ENCODE results near the gene LGR4.

LGR4 gene

GRCh38 chr11:27482793-27483192, 10.2 kb upstream of the LGR4 start:
- no peak for DNase-seq (ENCODE audit: low read depth)

GRCh38 chr11:27481992-27482391, 9.4 kb upstream of the LGR4 start:
- no peak for DNase-seq (ENCODE audit: low read depth)

- no peak for DNase-seq (ENCODE audit: low read depth)
These were observed 5.2 kb upstream of the LGR4 start for GRCh38 chr11:27477831-27478230.

- no peak for DNase-seq (ENCODE audit: low read depth)
These were observed 4.7 kb upstream of the LGR4 start for GRCh38 chr11:27477243-27477642.

- no peak for DNase-seq (ENCODE audit: low read depth)
These were observed 3.0 kb upstream of the LGR4 start for GRCh38 chr11:27475622-27476021.

GRCh38 chr11:27473017-27473406, 422 bp upstream of the LGR4 start:
- no peak for DNase-seq (ENCODE audit: low read depth)

- DNase-seq (ENCODE audit: low read depth) = peak; percentile 15
These were observed 797 bp downstream of the LGR4 start for GRCh38 chr11:27471589-27472397.

- no peak for DNase-seq (ENCODE audit: low read depth)
These were observed 1.6 kb downstream of the LGR4 start for GRCh38 chr11:27470826-27471588.

GRCh38 chr11:27470166-27470565, 2.4 kb downstream of the LGR4 start:
- DNase-seq (ENCODE audit: low read depth) = no peak

- DNase-seq (ENCODE audit: low read depth) = no peak
These were observed 3.4 kb downstream of the LGR4 start for GRCh38 chr11:27468995-27469695.

- DNase-seq (ENCODE audit: low read depth) = no peak
These were observed 4.2 kb downstream of the LGR4 start for GRCh38 chr11:27468209-27468994.

GRCh38 chr11:27467181-27467913, 5.2 kb downstream of the LGR4 start:
- DNase-seq (ENCODE audit: low read depth) = no peak

- no peak for DNase-seq (ENCODE audit: low read depth)
These were observed 6.2 kb downstream of the LGR4 start for GRCh38 chr11:27466363-27466762.

- DNase-seq (ENCODE audit: low read depth) = no peak
These were observed 7.0 kb downstream of the LGR4 start for GRCh38 chr11:27465629-27466028.

- DNase-seq (ENCODE audit: low read depth) = no peak
These were observed 7.7 kb downstream of the LGR4 start for GRCh38 chr11:27464909-27465308.

- DNase-seq (ENCODE audit: low read depth) = no peak
These were observed 8.3 kb downstream of the LGR4 start for GRCh38 chr11:27464289-27464696.

- no peak for DNase-seq (ENCODE audit: low read depth)
These were observed 10.0 kb downstream of the LGR4 start for GRCh38 chr11:27462543-27462942.

- DNase-seq (ENCODE audit: low read depth) = no peak
These were observed 12.2 kb downstream of the LGR4 start for GRCh38 chr11:27460158-27460978.

GRCh38 chr11:27459191-27459590, 13.4 kb downstream of the LGR4 start:
- no peak for DNase-seq (ENCODE audit: low read depth)

- DNase-seq (ENCODE audit: low read depth) = no peak
These were observed 14.4 kb downstream of the LGR4 start for GRCh38 chr11:27458182-27458581.

All from CMK (cell line).